ENCODE measurements around the gene CKAP5.

CKAP5 gene

DNA sequence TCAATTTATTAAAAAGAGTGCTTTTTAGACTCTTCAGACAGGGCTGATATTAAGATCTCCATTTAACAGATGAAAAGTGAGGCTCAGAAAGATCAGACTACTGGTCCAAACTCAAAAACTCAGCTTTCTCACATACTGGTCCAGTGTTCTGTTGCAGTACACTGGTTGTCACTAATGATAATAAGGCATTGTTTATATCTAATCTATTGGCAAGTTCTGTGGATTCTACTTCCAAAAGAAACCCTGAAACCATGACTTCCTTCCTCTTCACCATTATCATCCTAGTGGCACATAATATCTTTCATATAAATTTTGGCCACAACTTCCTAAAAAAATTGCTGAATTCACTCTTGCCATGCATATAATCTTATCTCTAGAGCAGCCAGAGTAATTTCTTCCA lies 90.1 kb downstream of the CKAP5 start:
- no peak overlapping the region for H3K27ac ChIP-seq
- H3K4me2 ChIP-seq = no peak overlapping the region
- H3K9me3 ChIP-seq = no peaks in the 10 kb centered on the region
- no peaks in the 10 kb centered on the region for H3K4me1 ChIP-seq
- peaks cover 98% of the 10 kb centered on the region for H3K36me3 ChIP-seq
- no peaks in the 10 kb centered on the region for H4K20me1 ChIP-seq
- no peaks in the 10 kb centered on the region for H3K27me3 ChIP-seq
- TF ChIP-seq Cebpa-rat (IDR thresholded peaks at IDR 0.05) = no peak
- no peak overlapping the region for H3K9ac ChIP-seq
- H3K4me3 ChIP-seq = no peak overlapping the region

DNA sequence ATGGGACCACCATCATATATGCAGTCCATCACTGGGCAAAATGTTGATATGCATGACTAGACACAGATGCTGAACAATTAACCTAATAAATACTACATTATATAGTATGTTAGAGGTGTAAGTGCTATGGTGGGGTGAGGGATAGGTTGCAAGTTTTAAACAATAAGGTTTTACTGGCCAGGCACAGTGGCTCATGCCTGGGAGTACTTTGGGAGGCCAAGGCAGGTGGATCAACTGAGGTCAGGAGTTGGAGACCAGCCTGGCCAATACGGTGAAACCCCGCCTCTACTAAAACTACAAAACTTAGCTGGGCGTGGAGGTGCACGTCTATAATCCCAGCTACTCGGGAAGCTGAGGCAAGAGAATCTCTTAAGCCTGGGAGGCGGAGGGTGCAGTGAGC lies 98.9 kb downstream of the CKAP5 start:
- Histone ChIP-seq H4K20me1 (no peaks in the 10 kb centered on the region), H3K27me3 (no peaks in the 10 kb centered on the region), H3K4me2 (no peak overlapping the region), H3K9ac (no peak overlapping the region), H3K36me3 (peaks cover 98% of the 10 kb centered on the region), H3K4me3 (no peak overlapping the region), H3K27ac (no peak overlapping the region), H3K9me3 (no peaks in the 10 kb centered on the region), H3K4me1 (no peaks in the 10 kb centered on the region)
- TF ChIP-seq Cebpa-rat (IDR thresholded peaks at IDR 0.05) = no peak

DNA sequence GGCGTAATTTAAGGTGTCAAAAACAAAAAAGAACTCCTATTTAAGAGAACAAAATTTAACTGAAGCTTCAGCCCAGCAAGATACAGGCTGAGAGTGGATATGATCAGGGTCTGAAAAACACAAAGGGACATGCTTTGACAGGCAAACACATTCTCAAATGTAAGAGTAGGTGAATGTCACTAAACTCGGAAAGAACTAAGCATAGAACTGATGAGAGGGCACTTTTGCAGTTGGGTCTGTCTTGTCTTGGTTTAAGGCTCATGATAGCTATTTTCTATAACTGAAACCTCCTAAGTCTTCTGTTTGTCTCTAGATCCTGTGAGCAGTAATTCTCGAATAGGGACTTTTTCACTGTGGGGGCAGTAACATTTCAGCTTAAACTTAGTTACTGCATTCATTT lies 100.1 kb downstream of the CKAP5 start:
- Histone ChIP-seq H3K27ac (no peak overlapping the region), H3K4me2 (no peak overlapping the region), H3K36me3 (peaks cover 100% of the 10 kb centered on the region), H3K4me1 (no peaks in the 10 kb centered on the region), H3K9me3 (no peaks in the 10 kb centered on the region), H3K9ac (no peak overlapping the region), H3K27me3 (no peaks in the 10 kb centered on the region), H3K4me3 (no peak overlapping the region), H4K20me1 (no peaks in the 10 kb centered on the region)
- TF ChIP-seq Cebpa-rat (IDR thresholded peaks at IDR 0.05) = no peak

DNA sequence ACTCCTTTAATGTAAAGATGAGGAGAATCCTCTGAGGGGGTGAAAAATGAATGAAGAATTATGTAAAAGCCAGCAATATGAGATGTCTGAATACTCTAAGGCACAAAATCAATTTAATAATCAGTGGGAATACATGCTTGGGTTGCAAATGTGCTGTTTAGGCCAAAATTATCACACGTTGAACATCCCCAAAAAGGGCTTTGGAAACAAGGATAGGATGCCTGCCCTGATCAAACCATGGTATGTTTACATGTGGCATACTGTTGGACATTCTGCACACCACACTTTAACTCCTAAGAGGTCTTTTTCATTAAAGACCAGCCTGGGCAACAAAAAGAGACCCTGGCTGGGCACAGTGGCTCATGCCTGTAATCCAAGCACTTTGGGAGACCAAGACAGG lies 100.8 kb downstream of the CKAP5 start:
- Histone ChIP-seq H3K4me1 (no peaks in the 10 kb centered on the region), H3K9ac (no peak overlapping the region), H3K4me3 (no peak overlapping the region), H3K27me3 (no peaks in the 10 kb centered on the region), H3K4me2 (no peak overlapping the region), H4K20me1 (no peaks in the 10 kb centered on the region), H3K9me3 (no peaks in the 10 kb centered on the region), H3K36me3 (peaks cover 100% of the 10 kb centered on the region), H3K27ac (no peak overlapping the region)
- TF ChIP-seq Cebpa-rat (IDR thresholded peaks at IDR 0.05) = no peak

DNA sequence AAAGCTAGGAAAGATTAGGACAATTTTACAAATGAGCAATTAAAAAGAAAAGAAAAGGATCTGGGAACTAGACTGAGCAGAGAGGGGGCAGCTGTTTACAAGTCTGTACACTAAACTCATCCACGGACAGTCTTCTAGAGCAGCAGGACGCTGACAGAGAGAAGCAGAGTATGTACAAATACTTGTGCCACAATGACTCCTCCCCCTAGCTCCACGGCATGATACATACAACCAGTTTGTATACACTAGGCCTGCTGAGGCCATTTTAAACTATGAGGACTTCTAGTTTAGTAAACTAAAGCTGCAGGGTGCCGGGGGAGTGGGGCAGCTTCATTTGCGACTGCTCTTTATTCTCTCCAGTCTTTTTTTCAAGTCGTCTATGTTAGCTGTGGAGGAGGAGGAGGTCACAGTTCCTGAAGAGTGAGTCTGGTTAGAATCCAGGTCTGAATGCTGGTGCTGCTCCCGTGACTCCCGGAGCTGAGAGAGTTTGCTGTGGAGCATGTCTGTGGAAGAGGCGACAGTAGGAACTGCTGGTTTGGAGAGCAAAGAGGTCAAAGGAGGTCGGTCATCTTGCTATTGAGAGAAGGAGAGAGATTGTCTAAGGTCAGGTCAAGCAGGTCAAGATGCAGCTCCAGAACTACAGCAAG lies 102.3 kb downstream of the CKAP5 start:
- H4K20me1 ChIP-seq = no peaks in the 10 kb centered on the region
- H3K4me1 ChIP-seq = no peaks in the 10 kb centered on the region
- H3K36me3 ChIP-seq = peaks cover 100% of the 10 kb centered on the region
- H3K27me3 ChIP-seq = no peaks in the 10 kb centered on the region
- TF ChIP-seq Cebpa-rat (IDR thresholded peaks at IDR 0.05) = no peak
- no peak overlapping the region for H3K4me2 ChIP-seq
- no peak overlapping the region for H3K4me3 ChIP-seq
- no peaks in the 10 kb centered on the region for H3K9me3 ChIP-seq
- no peak overlapping the region for H3K27ac ChIP-seq
- H3K9ac ChIP-seq = no peak overlapping the region

DNA sequence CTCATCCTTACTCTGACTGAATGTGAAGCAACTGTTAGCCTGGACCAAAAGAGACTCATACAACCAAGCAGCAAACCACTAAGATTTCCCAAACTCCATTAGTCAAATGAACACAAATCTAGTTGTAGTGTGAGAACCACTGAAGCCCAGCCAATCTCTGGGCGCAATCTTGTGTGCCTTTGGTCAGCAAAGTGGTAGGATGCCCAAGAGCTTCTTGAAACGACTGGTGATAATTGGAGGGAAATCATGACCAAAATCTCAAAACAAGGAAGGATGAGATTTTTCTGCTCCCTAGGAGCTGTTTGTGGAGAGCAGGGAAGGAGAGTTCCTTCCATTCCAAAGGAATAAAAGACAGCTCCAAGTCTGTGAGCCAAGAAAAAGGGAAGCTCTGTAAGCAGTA lies 103.0 kb downstream of the CKAP5 start:
- Histone ChIP-seq H3K9me3 (no peaks in the 10 kb centered on the region), H3K36me3 (peaks cover 98% of the 10 kb centered on the region), H3K4me1 (no peaks in the 10 kb centered on the region), H4K20me1 (no peaks in the 10 kb centered on the region), H3K4me3 (no peak overlapping the region), H3K4me2 (no peak overlapping the region), H3K27ac (no peak overlapping the region), H3K9ac (no peak overlapping the region), H3K27me3 (no peaks in the 10 kb centered on the region)
- no peak for TF ChIP-seq Cebpa-rat (IDR thresholded peaks at IDR 0.05)

DNA sequence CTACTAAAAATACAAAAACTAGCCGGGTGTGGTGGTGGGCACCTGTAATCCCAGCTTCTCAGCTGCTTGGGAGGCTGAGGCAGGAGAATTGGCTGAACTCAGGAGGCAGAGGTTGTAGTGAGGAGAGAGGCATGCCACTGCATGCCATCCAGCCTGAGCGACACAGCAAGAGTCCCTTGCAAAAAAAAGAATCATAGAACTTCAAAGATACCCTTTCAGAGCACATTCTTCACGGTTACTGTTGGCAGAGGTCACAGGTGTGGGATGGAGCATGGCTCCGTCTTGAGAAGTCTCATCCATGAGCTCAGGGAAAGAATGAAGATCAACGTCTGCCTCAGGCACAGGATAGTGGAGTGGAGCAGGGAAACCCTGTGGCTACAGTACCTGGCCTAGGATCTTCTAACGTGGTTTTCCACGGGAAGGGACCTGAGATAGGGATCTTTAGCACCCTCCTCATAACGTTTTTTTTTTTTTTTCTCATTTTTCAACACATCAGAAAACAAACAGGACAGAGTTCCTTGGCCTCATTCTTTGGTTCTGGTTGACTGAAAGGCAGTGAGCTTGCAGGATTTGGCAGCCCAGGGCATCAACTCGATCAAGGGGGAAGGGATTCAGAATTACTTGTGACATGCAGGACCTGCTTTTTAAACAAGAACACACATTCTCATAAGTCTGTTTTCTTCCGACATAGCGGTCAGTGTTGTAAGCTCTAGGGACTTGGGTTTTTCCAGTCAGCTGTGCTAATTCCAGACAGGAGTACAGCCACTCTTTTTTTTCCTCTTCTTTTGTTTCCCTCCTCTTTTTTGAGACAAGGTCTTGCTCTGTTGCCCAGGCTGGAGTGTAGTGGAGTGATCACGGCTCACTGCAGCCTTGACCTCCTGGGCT lies 104.2 kb downstream of the CKAP5 start:
- Histone ChIP-seq H3K4me2 (no peak overlapping the region), H3K4me3 (no peak overlapping the region), H3K4me1 (no peaks in the 10 kb centered on the region), H3K9me3 (no peaks in the 10 kb centered on the region), H3K9ac (no peak overlapping the region), H4K20me1 (no peaks in the 10 kb centered on the region), H3K27ac (no peak overlapping the region), H3K36me3 (peaks cover 86% of the 10 kb centered on the region), H3K27me3 (no peaks in the 10 kb centered on the region)
- TF ChIP-seq Cebpa-rat (IDR thresholded peaks at IDR 0.05) = no peak

DNA sequence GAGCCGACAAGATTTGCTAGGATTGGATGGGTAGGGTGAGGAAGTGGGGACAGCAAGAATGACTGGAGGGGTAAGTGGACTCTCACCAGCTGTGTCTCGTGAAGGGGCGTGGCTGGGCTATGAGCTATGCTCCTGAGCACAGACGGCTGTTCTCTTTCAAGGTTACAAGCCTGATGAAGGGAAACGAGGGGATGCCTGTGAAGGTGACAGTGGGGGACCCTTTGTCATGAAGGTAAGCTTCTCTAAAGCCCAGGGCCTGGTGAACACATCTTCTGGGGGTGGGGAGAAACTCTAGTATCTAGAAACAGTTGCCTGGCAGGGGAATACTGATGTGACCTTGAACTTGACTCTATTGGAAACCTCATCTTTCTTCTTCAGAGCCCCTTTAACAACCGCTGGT lies 107.2 kb downstream of the CKAP5 start:
- Histone ChIP-seq H3K27ac (no peak overlapping the region), H3K4me2 (no peak overlapping the region), H3K36me3 (peaks cover 56% of the 10 kb centered on the region), H3K4me3 (no peak overlapping the region), H4K20me1 (no peaks in the 10 kb centered on the region), H3K27me3 (no peaks in the 10 kb centered on the region), H3K9me3 (no peaks in the 10 kb centered on the region), H3K9ac (no peak overlapping the region), H3K4me1 (no peaks in the 10 kb centered on the region)
- no peak for TF ChIP-seq Cebpa-rat (IDR thresholded peaks at IDR 0.05)

DNA sequence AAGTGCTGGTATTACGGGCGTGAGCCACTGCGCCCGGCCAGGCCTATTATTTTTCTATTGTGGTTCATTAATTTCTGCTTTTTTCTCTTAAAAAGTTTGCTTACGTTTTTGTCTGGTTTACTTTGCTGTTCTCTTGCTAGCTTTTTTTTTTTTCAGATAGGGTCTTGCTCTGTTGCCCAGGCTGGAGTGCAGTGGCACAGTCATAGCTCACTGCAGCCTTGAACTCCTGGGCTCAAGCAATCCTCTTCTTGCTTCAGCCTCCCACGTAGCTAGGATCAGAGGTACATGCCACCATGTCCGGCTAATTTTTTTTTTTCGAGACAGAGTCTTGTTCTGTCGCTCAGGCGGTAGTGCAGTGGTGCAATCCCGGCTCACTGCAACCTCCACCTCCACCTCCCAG lies 108.4 kb downstream of the CKAP5 start:
- H3K36me3 ChIP-seq = peaks cover 44% of the 10 kb centered on the region
- no peak overlapping the region for H3K4me3 ChIP-seq
- no peak overlapping the region for H3K4me2 ChIP-seq
- H3K27ac ChIP-seq = no peak overlapping the region
- no peak for TF ChIP-seq Cebpa-rat (IDR thresholded peaks at IDR 0.05)
- no peak overlapping the region for H3K9ac ChIP-seq
- no peaks in the 10 kb centered on the region for H4K20me1 ChIP-seq
- no peaks in the 10 kb centered on the region for H3K27me3 ChIP-seq
- no peaks in the 10 kb centered on the region for H3K4me1 ChIP-seq
- no peaks in the 10 kb centered on the region for H3K9me3 ChIP-seq

DNA sequence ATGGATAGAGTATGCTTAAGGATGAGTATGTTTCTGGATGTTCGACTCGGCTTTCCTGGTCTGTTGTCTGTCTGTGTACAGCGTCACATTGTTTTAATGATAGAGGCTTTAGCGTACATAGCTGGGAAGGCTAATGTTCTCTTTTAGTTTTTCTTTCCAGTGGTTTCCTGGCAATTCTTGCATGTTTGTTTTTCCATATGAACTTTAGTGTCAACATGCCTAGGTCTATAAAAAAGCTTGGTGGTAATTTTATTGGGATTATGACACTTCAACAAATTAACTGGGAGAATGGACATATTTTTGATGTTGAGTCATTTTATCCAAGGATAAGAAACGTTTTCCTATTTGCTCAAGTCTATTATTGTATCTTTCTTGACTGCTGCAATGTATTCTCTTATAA lies 109.5 kb downstream of the CKAP5 start:
- no peak for TF ChIP-seq Cebpa-rat (IDR thresholded peaks at IDR 0.05)
- H3K9me3 ChIP-seq = no peaks in the 10 kb centered on the region
- no peaks in the 10 kb centered on the region for H3K27me3 ChIP-seq
- H3K9ac ChIP-seq = no peak overlapping the region
- no peak overlapping the region for H3K4me3 ChIP-seq
- no peak overlapping the region for H3K27ac ChIP-seq
- H4K20me1 ChIP-seq = no peaks in the 10 kb centered on the region
- H3K36me3 ChIP-seq = peaks cover 33% of the 10 kb centered on the region
- no peak overlapping the region for H3K4me2 ChIP-seq
- H3K4me1 ChIP-seq = no peaks in the 10 kb centered on the region

Measured in BLaER1 (cell line).